ENCODE data around the gene FOXJ2. TPM values are rescaled to one million over a fixed set of nuclear protein-coding genes. Genes with fewer than 3 reads are reported as not detected.

Gene FOXJ2
- total and polyA plus RNA-seq, 2 experiments from 2014 or later: 10.0 to 19.0 TPM

- no peak for DNase-seq (ENCODE audit: low spot score)
- no peaks in the 10 kb centered on the region for H3K9me2 ChIP-seq (replicated peaks; ENCODE audit: insufficient read depth)
- no peak overlapping the region for H3K27ac ChIP-seq
- H4K20me1 ChIP-seq (ENCODE audit: insufficient read depth, poor library complexity, severe bottlenecking): peaks cover 4% of the 10 kb centered on the region
- no peak overlapping the region for H2AFZ ChIP-seq
- 98% methylated on average over 4 of the region's 4 CpGs for WGBS (ENCODE audit: low lambda C conversion rate, missing lambda C conversion rate)
- H3K4me1 ChIP-seq (ENCODE audit: insufficient read depth): no peaks in the 10 kb centered on the region
- TF ChIP-seq EZH2 (IDR thresholded peaks at IDR 0.05; ENCODE audit: borderline replicate concordance): no peak
- no peak for TF ChIP-seq EZH2phosphoT487 (IDR thresholded peaks at IDR 0.05; ENCODE audit: low read depth, severe bottlenecking, unreplicated experiment)
- no peak for TF ChIP-seq CTCF (IDR thresholded peaks at IDR 0.05; ENCODE audit: poor library complexity)
- H3K4me2 ChIP-seq: no peak overlapping the region
- H3K36me3 ChIP-seq (replicated peaks; ENCODE audit: insufficient read depth, low read depth): no peaks in the 10 kb centered on the region
- H3K9me3 ChIP-seq (ENCODE audit: low read depth): no peaks in the 10 kb centered on the region
- no peaks in the 10 kb centered on the region for H3K27me3 ChIP-seq
- no peaks in the 10 kb centered on the region for H3K79me2 ChIP-seq
- H3K4me3 ChIP-seq: no peak overlapping the region
Measured at GRCh38 chr12:8048906-8049305, 16.4 kb downstream of the FOXJ2 start.

GRCh38 chr12:8050600-8051250, 18.2 kb downstream of the FOXJ2 start:
- peaks cover 4% of the 10 kb centered on the region for H4K20me1 ChIP-seq (ENCODE audit: insufficient read depth, poor library complexity, severe bottlenecking)
- no peak overlapping the region for H3K4me3 ChIP-seq
- H3K4me1 ChIP-seq (ENCODE audit: insufficient read depth): no peaks in the 10 kb centered on the region
- no peaks in the 10 kb centered on the region for H3K9me3 ChIP-seq (ENCODE audit: low read depth)
- no peak overlapping the region for H3K27ac ChIP-seq
- WGBS (ENCODE audit: low lambda C conversion rate, missing lambda C conversion rate): 100% methylated on average over 4 of the region's 7 CpGs
- no peaks in the 10 kb centered on the region for H3K79me2 ChIP-seq
- no peak overlapping the region for H3K4me2 ChIP-seq
- H2AFZ ChIP-seq: no peak overlapping the region
- no peaks in the 10 kb centered on the region for H3K9me2 ChIP-seq (replicated peaks; ENCODE audit: insufficient read depth)
- no peaks in the 10 kb centered on the region for H3K27me3 ChIP-seq
- no peak for DNase-seq (ENCODE audit: low spot score)
- H3K36me3 ChIP-seq (replicated peaks; ENCODE audit: insufficient read depth, low read depth): no peaks in the 10 kb centered on the region
- TF ChIP-seq EZH2 (IDR thresholded peaks at IDR 0.05; ENCODE audit: borderline replicate concordance): no peak
- no peak for TF ChIP-seq CTCF (IDR thresholded peaks at IDR 0.05; ENCODE audit: poor library complexity)
- TF ChIP-seq EZH2phosphoT487 (IDR thresholded peaks at IDR 0.05; ENCODE audit: low read depth, severe bottlenecking, unreplicated experiment): no peak

- Histone ChIP-seq H3K9me2 (replicated peaks; ENCODE audit: insufficient read depth) (no peaks in the 10 kb centered on the region), H3K27ac (no peak overlapping the region), H2AFZ (no peak overlapping the region), H3K4me1 (ENCODE audit: insufficient read depth) (peaks cover 4% of the 10 kb centered on the region), H3K9me3 (ENCODE audit: low read depth) (no peaks in the 10 kb centered on the region), H3K4me3 (no peak overlapping the region), H4K20me1 (ENCODE audit: insufficient read depth, poor library complexity, severe bottlenecking) (no peaks in the 10 kb centered on the region), H3K27me3 (no peaks in the 10 kb centered on the region), H3K36me3 (replicated peaks; ENCODE audit: insufficient read depth, low read depth) (no peaks in the 10 kb centered on the region), H3K4me2 (no peak overlapping the region), H3K79me2 (no peaks in the 10 kb centered on the region)
- TF ChIP-seq EZH2 (IDR thresholded peaks at IDR 0.05; ENCODE audit: borderline replicate concordance) (no peak), CTCF (IDR thresholded peaks at IDR 0.05; ENCODE audit: poor library complexity) (no peak), EZH2phosphoT487 (IDR thresholded peaks at IDR 0.05; ENCODE audit: low read depth, severe bottlenecking, unreplicated experiment) (no peak)
- DNase-seq (ENCODE audit: low spot score): no peak
- WGBS (ENCODE audit: low lambda C conversion rate, missing lambda C conversion rate): 95% methylated on average over 7 of the region's 7 CpGs
Measured at GRCh38 chr12:8052679-8053078, 20.2 kb downstream of the FOXJ2 start.
